Peyer's patch (tissue), 4 donors: Measurements from ENCODE around the gene N4BP2. TPM values are rescaled to one million over a fixed set of nuclear protein-coding genes. Genes with fewer than 3 reads are reported as not detected.

Source experiments
- DNase-seq, 3 donors: peaks; one replicate each; pipeline ENCODE4 v3.0.0-alpha.2; 2017 to 2019
- H3K27ac ChIP-seq, 4 donors: fragments of 200-600 bp; sonication (generic); one replicate each; pipeline ENCODE4 v1.5.1; 2016 to 2019
- H3K27me3 ChIP-seq, 2 donors: fragments of 200-600 bp; sonication (generic); one replicate each; pipeline ENCODE4 v1.5.1; 2019
- H3K36me3 ChIP-seq, 3 donors: fragments of 200-600 bp; sonication (generic); one replicate each; pipeline ENCODE4 v1.5.1; 2016 to 2019
- H3K4me1 ChIP-seq, 4 donors: fragments of 200-600 bp; sonication (generic); one replicate each; pipeline ENCODE4 v1.5.1; 2016 to 2019
- H3K4me3 ChIP-seq, 4 donors: fragments of 200-600 bp; sonication (generic); 1 replicate in 3 of 4; 2 replicates in 1 of 4; pipeline ENCODE4 v1.5.1; 2016 to 2019; ENCODE audit warnings: mild to moderate bottlenecking in 1 of 4
- H3K9me3 ChIP-seq, 4 donors: fragments of 200-600 bp; sonication (generic); one replicate each; pipeline ENCODE4 v1.5.1; 2016 to 2019; ENCODE audit warnings: mild to moderate bottlenecking in 1 of 4
- POLR2A ChIP-seq, 2 donors: fragments of 450-650 bp; IDR thresholded peaks; one replicate each; pipeline ENCODE4 v1.5.1; 2017; ENCODE audit warnings: antibody characterized with exemption in 2 of 2, mild to moderate bottlenecking in 2 of 2, moderate library complexity in 2 of 2
- total RNA-seq, 4 donors: library from RNA; depleted of rRNA; stranded (reverse); fragments of >200 nt; gene quantifications; one replicate each; pipeline ENCODE4 v1.1.0, GENCODE V29; 2016
- TF ChIP-seq, protein P1 (sequence below), 6 experiments: fragments of 450-650 bp in 4 of 6; fragments of 200-600 bp in 2 of 6; sonication (generic) in 1 of 6; IDR thresholded peaks; one replicate each; pipeline ENCODE4 v1.5.1; 2017 to 2019; ENCODE audit warnings: antibody characterized with exemption in 6 of 6, mild to moderate bottlenecking in 3 of 6, moderate library complexity in 1 of 6

N4BP2 gene
- total RNA-seq, 4 donors from 2014 or later: 8.1 to 39.6 (median 10.2) TPM

DNA sequence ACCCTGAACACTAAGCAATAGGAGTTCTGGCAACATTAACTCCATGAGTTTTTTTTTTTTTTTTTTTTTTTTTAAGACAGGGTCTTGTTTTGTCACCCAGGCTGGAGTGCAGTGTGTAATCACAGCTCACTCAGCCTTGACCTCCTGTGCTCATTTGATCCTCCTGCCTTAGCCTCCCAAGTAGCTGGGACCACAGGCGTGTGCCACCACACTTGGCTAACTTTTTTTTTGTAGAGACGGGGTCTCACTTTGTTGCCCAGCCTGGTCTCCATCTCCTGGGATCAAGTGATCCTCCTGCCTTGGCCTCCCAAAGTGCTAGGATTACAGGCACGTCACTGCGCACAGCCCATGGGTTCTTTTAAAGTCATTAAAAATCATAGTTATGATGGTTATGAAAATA lies 145.2 kb downstream of the N4BP2 start:
- H3K4me3 ChIP-seq: peak overlapping the region in 2 of 4 donors; percentile 38 to 57
- no peak for DNase-seq

DNA sequence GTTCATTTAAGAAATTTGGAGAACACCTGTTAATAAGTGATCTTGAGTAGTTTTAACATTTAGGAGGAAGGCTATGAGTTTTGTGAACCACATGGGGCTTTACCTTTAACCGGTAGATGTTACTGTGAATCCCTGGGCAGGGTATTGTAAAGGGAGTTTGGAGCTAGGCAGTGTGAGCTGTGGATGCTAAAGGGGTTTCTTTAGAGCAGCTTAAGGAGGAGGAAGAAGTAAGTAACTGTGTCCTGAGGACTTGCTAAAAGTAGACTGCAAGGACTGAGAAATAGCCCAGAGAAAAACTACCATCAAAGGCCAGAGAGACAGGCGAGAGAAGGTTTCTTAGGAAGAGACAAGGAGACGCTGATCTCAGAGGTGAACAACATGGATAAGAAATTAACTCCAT lies 145.8 kb downstream of the N4BP2 start:
- peaks cover 0 to 4% (median 0%) of the 10 kb centered on the region in 4 donors for H3K4me1 ChIP-seq
- no peaks in the 10 kb centered on the region for H3K9me3 ChIP-seq
- peak overlapping the region; percentile 48 to 87 (median 80) for H3K27ac ChIP-seq
- no peak for DNase-seq
- TF ChIP-seq POLR2A (IDR thresholded peaks at IDR 0.05): no peak
- TF ChIP-seq, protein P1, sequence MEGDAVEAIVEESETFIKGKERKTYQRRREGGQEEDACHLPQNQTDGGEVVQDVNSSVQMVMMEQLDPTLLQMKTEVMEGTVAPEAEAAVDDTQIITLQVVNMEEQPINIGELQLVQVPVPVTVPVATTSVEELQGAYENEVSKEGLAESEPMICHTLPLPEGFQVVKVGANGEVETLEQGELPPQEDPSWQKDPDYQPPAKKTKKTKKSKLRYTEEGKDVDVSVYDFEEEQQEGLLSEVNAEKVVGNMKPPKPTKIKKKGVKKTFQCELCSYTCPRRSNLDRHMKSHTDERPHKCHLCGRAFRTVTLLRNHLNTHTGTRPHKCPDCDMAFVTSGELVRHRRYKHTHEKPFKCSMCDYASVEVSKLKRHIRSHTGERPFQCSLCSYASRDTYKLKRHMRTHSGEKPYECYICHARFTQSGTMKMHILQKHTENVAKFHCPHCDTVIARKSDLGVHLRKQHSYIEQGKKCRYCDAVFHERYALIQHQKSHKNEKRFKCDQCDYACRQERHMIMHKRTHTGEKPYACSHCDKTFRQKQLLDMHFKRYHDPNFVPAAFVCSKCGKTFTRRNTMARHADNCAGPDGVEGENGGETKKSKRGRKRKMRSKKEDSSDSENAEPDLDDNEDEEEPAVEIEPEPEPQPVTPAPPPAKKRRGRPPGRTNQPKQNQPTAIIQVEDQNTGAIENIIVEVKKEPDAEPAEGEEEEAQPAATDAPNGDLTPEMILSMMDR (IDR thresholded peaks at IDR 0.05): no peak
- H3K36me3 ChIP-seq: no peaks in the 10 kb centered on the region
- H3K4me3 ChIP-seq: peak overlapping the region in 3 of 4 donors; percentile 0 to 57 (median 14)
- no peaks in the 10 kb centered on the region for H3K27me3 ChIP-seq

More for the DNA sequence above, 145.2 kb downstream of the N4BP2 start:
- TF ChIP-seq, protein P1 (IDR thresholded peaks at IDR 0.05): no peak
- no peak for TF ChIP-seq POLR2A (IDR thresholded peaks at IDR 0.05)
- Histone ChIP-seq H3K36me3 (no peaks in the 10 kb centered on the region), H3K9me3 (no peaks in the 10 kb centered on the region), H3K4me1 (peaks cover 0 to 4% (median 0%) of the 10 kb centered on the region in 4 donors), H3K27ac (peak overlapping the region; percentile 80 to 88 (median 84)), H3K27me3 (no peaks in the 10 kb centered on the region)

DNA sequence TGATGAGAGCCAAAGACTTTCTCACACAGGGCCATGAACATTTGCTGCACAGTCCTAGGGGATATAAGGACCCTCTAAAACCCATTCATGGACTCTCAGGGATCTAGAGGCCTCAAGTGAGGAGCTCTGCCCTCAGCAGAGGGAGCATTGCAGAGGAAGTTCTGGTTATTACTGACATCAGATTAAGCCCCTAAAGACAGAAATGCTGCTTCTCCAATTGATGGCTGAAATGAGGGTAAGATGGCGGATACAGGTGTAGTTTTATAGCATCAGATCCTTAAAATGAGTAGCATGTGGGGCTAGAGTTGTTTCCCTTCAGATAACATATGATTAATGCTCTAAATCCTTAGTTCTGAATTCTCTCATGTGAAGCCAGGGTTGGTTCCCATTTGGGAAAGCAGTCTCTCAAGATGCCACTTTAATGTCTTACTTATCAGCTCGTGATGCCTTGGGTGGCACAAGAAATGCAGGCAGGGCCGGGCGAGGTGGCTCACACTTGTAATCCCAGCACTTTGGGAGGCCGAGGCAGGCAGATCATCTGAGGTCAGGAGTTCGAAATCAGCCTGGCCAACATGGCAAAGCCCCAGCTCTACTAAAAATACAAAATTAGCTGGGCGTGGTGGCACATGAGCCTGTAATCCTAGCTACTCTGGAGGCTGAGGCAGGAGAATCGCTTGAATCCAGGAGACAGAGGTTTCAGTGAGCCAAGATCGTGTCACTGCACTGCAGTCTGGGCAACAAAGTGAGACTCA lies 148.0 kb downstream of the N4BP2 start:
- H3K27me3 ChIP-seq: no peaks in the 10 kb centered on the region
- peak overlapping the region in 3 of 4 donors; percentile 5 to 16 (median 11) for H3K4me3 ChIP-seq
- DNase-seq: no peak
- H3K27ac ChIP-seq: peak overlapping the region; percentile 79 to 87 (median 80)
- no peaks in the 10 kb centered on the region for H3K36me3 ChIP-seq
- TF ChIP-seq POLR2A (IDR thresholded peaks at IDR 0.05): no peak
- TF ChIP-seq, protein P1 (IDR thresholded peaks at IDR 0.05): no peak
- no peaks in the 10 kb centered on the region for H3K9me3 ChIP-seq
- peaks cover 0 to 4% (median 0%) of the 10 kb centered on the region in 4 donors for H3K4me1 ChIP-seq

DNA sequence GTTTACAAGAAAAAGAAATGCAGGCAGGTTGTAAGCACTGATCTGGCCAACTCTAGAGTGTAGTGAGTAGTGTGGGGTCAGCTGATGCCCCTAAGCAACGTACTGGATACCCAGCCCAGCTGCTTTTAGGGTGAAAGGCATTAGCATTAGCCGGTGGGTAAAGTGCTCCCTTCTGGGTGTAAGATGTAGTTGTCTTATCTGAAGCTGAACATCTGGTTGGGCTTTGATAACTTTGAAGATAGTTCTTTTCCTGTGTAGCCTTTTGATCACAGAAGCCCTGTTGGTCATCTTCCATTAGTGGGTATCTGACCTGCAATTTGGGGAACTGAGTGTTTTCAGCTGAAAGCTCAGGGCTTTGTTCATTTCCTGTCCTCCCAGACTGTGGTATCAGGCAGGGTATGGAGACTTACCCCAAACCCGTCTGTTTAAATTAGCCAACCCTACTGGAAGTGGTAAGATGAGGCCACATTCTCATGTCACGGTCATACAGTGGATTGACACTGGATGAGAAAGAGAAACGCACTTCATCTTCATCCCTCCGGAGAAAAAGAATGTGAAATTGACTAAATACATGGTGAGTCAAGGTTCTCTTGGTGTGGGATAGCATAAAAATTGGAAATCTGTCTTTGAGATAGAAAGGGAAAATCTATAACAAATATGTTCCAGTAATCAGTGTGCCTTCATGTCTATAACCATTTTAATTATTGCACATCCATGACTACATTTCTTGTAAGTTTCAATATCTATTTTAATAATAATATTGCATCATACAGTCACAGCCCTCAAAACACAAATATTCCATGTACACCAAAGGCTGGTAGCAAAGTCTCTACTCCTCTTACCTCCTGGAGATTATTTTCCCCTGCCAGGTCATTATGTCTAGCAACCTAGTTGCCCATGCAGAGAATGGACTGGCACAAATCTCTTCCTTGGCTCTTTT lies 148.9 kb downstream of the N4BP2 start:
- H3K27me3 ChIP-seq: no peaks in the 10 kb centered on the region
- TF ChIP-seq, protein P1 (IDR thresholded peaks at IDR 0.05): no peak
- peak in 1 of 2 donors; percentile 36 for TF ChIP-seq POLR2A (IDR thresholded peaks at IDR 0.05)
- H3K4me3 ChIP-seq: peak overlapping the region in 3 of 4 donors; percentile 5 to 16 (median 11)
- H3K4me1 ChIP-seq: peaks cover 0 to 4% (median 0%) of the 10 kb centered on the region in 4 donors
- H3K27ac ChIP-seq: peak overlapping the region; percentile 79 to 87 (median 80)
- peak in 1 of 3 donors; percentile 64 for DNase-seq
- no peaks in the 10 kb centered on the region for H3K9me3 ChIP-seq
- no peaks in the 10 kb centered on the region for H3K36me3 ChIP-seq

DNA sequence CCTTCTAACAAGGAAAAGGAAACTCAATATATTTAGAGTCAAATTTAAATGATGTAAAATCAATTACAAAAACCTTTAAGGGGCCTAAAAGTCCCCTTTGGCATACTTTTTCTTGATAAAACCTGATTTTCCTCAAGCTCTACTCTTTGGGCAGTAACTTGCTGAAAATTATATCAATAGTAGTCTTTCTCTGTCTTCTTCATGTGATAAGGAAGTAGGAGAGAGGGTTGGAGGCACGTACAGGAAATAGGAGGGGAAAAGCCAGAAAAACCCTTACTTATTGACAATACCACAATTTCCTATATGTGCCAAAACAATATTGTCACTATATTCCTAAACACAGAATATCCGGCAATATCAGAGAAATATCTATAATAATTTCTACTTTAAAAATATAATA lies 149.8 kb downstream of the N4BP2 start:
- Histone ChIP-seq H3K27ac (peak overlapping the region; percentile 79 to 87 (median 80)), H3K9me3 (no peaks in the 10 kb centered on the region)
- TF ChIP-seq, protein P1 (IDR thresholded peaks at IDR 0.05): no peak
- no peak for TF ChIP-seq POLR2A (IDR thresholded peaks at IDR 0.05)

More for the DNA sequence above, 149.8 kb downstream of the N4BP2 start:
- Histone ChIP-seq H3K4me3 (peak overlapping the region in 2 of 4 donors; percentile 17 to 19), H3K36me3 (no peaks in the 10 kb centered on the region), H3K27me3 (no peaks in the 10 kb centered on the region), H3K4me1 (peaks cover 0 to 4% (median 0%) of the 10 kb centered on the region in 4 donors)
- no peak for DNase-seq
